Bone marrow (tissue), 2 donors: ENCODE results near the gene GPC6.
"Not testable (repeated sequence)": the region's sequence is repeated elsewhere in the genome, so short reads cannot be mapped to it uniquely, and the experiment has no call there.

Experiments
- DNase-seq, 2 donors: peaks; one replicate each; lab custom pipeline; 2025; lab: John Stamatoyannopoulos, UW

Gene GPC6

DNA sequence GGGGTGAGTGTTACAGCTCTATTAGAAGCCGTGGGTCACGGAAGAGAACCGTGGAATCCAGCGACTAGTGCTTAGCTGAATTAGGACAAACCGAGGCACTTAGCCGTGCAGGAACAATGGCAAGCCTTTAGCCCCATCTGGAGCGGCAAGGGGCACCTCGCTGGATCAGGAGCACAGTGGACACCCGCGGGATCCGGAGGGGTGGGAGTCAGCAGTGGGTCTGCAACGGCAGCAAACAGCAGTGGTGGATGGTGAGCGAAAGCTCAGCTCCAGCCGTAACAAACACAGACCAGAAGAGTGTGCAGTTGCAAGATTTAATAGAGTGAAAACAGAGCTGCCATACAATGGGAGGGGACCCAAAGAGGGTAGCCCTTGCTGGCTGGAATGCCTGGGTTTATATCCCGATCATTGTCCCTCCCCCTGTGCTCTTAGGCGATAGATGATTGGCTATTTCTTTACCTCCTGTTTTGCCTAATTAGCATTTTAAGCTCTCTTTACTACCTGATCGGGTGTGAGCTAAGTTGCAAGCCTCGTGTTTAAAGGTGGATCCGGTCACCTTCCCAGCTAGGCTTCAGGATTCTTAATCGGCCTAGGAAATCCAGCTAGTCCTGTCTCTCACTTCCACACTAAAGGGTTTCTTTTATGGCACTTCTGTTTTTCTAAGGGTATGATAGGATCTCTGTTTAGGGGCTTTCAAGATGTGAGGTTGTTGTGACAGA is 1076.4 kb downstream of the GPC6 start:
- not testable (repeated sequence) for DNase-seq

DNA sequence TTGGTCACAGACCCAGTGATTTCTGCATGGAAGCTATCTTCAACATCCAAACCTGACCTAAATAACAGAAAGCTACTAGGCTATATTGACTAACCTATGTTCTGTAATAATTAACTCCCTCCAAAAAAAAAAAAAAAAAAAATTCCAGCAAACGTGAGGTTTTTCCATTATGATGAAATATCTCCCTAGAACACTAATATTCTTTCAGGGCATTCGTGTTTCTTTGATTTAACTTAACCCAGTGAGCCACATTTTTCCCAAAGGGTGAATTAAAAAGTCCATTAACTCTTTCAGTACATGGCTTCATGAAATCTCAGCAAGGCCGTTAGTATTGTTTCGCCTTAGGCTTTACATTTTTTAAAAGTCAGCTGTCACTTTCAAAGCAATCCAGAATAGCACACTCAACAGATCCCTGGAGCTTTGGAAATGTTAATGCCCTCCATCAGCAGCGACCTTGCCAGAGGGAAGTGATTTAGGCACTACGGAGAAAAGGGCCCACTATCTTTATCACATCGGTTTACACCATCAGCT is 1077.1 kb downstream of the GPC6 start:
- DNase-seq: no peak

DNA sequence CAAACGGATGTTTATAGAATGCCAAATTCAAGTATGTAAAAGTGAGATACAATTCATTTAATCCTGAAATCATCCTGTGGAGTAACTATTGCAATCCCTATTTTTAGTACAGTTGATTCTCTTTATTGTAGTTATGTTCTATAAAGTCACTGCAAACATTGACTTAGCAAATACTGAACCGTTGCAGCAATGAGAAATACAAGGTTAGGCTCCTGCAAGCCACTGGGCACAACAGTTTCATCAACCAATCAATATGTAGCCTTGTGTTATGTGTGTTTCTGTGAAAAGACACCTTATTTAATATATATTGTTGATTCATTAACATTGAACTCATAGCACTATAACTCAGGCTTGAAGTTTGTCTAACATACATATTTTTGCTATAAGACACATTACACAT is 1078.4 kb downstream of the GPC6 start:
- no peak for DNase-seq

DNA sequence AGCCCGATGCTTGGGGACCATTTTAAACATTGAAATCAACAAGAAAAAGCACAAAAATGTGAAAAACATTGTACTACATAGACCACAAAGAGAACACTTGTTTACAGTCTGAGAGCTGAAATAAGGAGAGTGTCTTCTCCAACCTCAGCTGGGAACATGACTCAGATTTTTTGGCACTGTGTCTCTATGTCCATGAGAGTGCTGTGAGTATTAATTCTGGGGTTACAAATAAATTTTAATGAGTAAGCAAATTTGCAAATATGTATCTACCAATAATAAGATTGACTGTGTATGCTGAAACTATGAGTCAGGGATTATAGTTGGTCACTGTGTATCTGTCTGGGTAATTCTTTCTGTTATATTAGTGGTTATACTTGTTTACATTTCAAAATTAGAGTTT is 1078.9 kb downstream of the GPC6 start:
- DNase-seq: no peak

DNA sequence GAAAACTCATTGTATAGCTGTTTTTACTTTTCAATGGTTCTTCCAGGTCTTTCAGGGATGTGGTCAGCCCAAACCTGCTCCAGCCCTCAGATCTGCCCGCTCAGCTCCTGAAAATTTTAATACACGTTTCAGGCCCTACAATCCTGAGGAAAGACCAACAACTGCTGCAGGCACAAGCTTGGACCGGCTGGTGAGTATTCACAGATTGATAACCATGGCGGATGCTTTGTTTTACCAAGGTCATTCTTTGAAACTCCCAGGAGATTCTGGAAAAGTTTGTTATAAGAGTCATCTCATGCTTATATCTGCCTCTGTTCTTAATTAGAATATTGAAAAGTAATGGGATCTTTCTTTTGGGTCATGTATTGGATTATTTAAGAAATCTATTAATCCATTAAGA is 1079.3 kb downstream of the GPC6 start:
- DNase-seq: no peak

DNA sequence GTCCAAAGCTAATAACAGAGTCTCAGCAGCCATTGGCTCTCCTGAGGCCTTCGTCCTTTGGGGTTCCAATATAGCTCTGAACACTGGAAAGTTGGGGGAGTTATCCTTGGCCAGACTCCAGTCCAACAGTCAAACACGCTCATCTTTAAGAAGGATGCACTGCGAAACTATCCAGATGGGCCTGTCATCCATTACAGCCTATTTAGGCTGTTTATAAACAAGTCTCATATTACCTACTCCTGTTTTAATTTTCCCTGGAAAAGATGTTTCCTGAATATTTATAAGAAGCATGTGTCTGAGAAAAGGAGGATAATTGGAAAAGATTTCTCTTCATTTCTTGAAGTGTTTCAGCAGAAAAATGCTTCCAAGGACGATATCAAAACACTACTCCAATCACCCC is 1082.2 kb downstream of the GPC6 start:
- no peak for DNase-seq

DNA sequence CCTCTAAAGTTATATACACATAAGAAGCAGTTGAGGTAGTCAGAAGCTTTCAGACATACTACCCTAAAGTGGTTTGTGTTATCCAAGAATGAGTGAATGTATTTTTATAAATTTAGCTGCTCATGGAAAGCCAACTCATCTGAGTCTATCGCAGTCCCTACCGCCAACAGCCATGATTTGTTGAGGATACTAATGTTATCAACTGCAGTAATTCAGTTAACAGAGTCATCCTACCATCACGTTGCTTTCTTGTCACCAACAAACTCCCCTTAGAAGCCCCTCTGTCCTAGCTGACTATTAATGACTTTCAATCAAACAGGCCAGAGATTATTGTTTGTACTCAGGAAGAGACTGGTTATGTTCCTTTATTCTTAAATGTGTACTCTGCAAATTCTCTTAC is 1083.0 kb downstream of the GPC6 start:
- DNase-seq: no peak

DNA sequence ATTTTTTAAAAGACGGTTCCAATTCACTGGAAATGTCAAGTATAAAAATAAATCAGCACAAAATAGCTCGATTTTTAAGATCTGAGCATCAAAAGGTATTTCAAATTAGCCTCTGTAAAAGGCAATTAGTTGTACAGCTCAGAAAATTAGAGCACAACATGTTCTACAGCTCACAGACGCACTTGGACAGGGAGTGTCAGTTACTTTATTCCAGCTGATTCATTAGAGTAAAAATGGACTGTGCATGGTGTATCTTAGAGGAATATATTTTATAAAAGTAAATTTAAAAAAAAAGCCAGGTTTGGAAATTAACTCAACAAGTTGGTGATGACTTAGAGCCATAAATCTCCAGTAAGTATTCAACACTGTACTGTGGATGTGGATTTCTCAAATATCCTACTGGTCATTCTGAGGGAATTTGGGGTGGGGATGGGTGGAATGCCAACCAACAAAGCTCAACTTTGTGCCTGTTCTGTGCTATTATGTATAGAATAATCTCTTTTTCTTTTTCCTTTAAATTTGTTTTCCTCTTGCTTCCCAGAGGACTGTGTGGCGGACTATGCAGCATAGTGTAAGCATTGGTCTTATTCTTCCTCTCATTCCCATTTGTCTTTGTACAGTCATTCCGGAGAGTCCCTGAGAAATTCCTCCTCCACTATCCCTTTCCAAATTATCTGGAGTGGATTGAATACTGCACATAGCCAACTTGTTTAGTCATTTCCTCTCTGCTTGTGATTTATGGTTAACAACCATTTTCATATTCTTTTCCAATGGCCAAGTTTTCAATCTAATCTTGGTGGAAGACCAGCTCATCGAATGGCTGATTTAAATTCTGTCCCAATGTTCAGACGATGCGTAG is 1083.6 kb downstream of the GPC6 start:
- no peak for DNase-seq

DNA sequence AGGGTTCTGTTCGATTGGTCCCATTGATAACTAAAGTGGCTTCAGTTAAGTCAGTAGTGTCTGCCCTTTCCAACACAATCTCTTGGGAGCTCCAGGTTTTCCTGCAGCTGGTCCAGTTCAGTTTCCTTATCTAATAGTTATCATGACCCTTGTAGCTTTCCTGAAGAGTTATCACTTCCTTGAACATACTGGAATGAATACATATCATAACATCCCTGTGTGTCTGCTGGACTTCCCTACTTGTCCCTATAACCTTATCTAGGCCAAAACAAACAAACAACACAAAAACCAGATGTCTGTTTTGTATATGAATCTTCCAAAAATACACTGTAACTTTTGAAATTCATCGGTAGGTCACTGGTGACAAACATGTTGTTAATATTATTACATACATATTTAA is 1085.3 kb downstream of the GPC6 start:
- no peak for DNase-seq

DNA sequence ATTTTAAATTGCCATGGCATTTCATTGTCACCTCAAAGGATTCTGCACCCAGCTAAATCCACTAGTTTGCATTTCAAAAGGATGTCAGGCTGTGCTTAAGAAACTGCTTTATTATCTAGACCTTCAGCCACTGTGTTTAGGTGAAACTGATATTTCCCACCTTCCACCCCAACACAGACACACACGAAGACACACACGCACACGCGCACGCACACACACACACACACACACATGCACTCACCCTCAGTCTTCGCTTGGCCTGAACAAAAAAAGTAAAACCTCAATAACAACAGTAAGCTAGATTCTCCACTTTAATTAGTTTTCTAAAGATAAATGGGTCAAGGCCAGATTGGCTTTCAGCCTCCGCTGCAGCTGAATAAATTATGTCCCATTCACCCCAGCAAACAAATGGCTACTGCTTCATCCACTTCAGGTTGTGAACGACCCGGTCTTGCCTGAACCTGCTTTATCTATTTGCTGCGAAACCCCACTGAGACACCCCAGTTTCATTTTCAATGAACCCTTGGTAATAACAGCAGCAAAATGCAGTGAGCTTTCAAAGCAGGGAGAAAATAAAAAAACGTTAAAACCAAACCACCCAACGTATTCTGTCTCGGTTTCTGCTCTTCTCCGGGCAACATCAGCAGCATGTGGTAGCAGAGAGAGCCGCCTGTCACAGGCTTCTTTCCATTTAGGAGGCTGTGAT is 1086.1 kb downstream of the GPC6 start:
- DNase-seq: no peak

DNA sequence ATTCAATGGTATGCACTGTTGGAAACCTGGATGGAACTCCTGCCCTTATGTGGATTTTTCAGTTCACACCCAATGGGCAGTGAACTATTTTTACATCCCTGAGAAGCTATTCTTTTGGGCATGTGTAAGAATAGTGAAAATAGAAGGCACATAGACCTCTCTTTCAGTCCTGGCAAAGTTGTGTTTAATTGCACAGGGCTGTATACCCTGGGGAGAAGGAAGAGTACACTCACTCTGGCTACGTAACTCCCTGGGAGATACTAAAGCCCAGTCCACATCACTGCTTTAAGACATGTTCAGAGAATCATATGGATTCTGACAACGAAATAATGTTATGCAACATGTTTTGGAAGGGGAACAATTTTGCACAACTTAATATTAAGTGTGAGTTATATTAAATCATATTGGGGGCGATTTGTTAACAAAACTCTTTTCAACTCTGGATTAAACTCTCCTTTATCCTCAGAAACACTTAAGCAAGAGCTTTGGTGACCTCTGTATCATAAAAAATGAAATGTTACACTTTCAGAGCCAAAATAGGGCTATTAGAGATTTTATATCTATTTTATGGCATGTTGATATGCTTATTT is 1086.8 kb downstream of the GPC6 start:
- DNase-seq: no peak

DNA sequence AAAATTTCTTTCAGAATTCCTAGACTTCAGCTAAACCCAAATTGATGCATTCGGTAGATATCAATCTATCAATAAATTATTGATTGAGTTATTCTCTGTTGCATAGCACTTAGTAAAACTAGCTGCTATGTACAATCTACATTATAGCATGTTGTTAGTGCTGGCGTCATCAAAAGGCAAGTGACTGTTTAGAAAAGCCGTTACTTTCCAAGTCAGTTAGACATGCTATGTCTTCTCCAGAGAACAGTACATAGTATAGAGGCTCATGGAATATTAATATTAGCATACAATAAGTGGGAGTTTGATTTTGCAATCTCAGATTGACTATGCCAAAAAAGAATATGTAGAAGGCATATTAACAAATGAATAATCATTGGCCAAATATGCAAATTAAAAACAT is 1087.3 kb downstream of the GPC6 start:
- DNase-seq: no peak

DNA sequence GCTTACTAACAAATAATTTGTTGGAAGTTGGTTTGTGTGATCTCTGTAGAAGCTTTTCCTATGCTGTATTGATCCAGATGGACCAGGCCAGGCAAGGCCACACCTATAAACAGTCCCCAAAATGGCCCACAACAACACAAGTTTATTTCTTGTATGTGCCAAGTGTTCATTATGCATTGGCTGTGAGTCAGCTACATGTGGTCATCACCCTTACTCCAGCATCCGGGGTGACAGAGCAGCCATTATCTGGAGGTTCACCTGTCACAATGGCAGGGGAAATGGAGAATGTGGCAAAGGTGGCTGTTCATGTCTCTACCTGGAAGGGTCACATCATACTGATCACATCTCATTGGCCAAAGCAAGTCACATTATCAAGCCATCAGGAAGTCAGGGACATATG is 1088.6 kb downstream of the GPC6 start:
- no peak for DNase-seq

DNA sequence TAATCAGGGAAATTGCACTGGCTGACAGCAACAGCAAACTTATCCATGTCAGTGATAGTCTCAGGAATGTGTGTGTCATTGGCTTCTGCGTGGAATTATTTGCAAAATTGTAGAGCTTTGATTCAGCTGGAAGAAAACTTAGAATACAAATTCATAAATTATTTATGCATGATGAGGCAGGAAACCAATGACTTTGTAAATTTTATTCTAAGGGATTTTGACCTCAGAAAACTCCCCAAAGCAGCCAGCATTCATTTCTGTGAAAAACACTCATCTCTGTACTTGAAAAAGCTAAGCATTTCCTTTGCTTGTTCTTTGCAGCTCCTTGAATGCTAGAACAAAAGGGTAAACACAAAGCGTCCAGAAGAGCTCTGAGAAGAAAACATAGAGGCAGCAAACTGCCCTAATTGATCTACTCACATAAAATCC is 1090.5 kb downstream of the GPC6 start:
- no peak for DNase-seq

DNA sequence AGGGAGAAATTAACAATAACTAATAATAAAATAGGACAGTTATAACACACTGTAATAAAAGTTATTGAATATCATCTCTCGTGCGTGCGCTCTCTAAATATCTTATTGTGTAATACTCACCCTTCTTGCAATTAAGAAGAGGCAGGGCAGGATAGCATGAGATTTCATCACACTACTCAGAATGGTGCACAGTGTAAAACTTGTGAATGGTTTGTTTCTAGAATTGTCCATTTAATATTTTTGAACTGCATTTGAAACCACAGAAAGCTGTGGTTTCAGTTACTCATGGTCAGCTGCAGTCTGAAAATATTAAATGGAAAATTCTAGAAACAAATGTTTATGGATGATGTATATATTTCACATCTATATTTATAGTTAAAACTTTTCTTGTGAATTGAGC is 1091.8 kb downstream of the GPC6 start:
- DNase-seq: no peak

DNA sequence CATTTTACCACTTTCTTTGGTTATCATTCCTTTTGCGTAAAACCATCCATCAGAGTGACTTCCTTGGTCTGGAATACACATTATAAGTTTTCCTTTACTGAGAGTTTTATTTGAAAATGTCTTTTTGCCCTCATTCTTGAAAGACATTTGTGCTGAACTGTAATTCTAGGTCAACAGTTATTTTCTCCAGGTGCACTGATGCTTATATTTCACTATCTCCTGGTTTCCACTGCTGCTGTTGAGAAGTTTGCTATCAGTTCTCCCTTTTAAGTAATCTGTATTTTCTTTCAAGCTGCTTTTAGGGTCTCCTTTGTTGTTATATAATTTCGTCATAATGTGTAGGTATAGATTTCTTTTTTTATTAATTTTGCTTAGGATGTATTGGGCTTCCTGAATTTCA is 1092.9 kb downstream of the GPC6 start:
- DNase-seq: no peak

DNA sequence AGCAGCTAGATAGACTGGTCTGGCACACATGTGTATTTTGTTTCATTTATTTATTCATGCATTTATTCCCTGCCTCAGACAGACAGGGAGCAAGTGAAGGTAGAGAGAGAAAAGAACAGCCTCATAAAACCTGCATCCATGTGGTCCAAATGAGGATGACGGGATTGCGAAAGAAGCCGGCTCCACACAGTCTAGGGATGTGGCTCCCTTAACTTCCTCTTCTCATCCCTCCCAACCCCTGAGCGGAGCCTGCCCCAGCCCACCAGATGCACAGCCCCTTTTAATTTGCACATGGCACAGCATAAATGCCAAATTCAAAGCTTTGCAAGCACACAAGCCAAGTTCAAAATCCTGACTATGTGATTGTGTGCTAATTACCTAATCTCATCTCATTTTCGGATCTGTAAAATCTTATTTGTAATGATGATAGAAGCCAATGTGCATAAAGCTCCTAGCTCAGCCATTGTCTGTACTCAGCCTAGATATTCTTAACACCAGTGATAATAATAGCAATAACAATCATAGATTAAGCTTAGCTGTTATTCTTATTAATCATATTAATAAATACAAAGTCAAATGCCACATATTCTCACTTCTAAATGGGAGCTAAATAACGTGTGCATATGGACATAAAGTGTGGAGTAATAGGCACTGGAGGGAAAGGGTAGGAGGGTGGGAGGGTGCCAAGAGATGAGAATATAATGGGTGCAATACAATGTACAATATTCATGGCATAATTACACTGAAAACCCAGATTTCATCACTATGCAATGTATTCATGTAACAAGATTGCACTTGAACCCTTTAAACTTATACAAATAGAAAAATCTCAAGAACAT is 1096.5 kb downstream of the GPC6 start:
- no peak for DNase-seq

DNA sequence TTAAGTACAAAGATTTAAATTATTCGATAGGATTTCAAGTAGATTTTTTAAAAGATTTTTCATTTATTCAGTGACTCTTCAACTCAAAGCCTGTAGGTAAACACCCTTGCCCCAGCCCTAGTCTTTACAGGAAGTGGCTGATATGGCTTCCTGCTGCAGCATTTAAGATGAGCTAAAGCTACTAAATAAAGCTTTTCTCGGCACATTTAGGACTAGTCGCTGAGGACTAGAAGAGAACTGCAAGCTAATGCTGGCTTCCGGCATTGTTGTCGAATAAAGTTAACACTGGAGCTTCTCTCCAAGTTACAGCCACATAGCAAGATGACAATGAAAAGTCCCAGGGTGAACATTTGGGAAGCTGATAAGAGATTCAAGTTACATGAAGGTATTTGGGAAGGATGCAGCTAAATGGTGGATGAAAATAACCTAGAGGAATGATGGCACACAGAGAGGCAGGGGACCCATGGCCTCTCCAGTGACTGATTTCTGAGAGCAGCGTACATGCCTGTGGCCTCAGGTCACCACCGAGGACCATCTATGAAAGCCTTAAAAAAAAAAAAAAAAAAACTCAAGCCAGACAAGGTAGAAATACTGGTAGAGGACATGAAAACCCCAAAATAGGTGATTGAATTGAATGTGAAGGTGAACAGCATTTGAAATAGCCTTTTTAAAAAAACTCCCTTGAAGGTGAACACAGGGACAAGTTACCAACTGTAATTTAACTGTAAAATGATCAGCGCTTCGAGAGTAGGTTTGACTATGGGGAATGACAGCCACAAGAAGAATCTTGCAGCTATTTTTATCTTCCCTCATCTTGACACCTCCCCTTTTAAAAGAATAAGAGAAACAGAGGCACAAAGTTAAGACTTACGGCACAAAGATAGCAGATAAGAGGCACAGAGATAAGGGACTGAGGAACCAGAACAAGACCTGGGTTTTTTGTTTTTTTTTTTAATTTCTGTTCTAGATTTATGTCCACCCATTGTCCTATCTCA is 1097.5 kb downstream of the GPC6 start:
- DNase-seq: no peak

DNA sequence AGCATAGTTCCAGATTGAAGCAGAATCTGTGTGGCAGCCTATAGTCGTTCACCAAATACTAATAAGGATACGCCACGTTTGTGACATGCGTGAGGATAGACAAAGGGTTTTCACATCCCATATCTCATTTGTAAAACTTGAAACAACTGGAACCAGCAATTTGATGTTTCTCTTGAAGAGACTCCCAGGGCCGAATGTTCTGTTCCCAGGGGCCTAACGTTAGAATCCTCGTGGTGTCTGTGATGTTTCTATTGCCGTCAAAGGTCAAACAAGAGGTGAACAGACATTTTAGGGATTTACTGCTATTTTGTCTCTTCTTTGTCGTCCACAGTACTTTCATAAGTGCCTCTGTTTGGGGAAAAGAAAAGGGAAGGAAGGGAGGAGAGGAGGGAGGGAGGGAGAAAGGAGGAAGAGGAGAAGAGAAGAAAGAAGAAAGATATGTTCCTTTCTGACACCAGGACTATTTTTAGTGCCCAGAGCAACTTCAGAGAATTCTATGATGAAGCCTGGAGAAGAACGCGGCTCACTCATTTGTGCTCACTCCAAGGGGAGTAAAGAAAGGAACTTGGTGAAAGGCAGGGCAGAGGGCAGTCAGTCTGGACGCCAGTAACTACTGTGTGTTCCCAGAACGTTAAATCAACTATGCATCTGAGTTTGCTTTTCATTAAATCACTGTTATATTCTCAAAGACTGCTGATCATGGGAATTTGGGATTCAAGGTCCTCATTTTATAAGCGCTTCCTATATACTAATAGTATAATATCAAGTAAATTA is 1098.3 kb downstream of the GPC6 start:
- no peak for DNase-seq
